Activated T-cell treated with anti-CD3 and anti-CD28 coated beads for 4 hours (primary cell): ENCODE results near the gene HMGXB3.

ENCODE experiments used
- DNase-seq: peaks from one replicate; pipeline ENCODE4 v3.0.0-alpha.2; 2020

The HMGXB3 gene, protein sequence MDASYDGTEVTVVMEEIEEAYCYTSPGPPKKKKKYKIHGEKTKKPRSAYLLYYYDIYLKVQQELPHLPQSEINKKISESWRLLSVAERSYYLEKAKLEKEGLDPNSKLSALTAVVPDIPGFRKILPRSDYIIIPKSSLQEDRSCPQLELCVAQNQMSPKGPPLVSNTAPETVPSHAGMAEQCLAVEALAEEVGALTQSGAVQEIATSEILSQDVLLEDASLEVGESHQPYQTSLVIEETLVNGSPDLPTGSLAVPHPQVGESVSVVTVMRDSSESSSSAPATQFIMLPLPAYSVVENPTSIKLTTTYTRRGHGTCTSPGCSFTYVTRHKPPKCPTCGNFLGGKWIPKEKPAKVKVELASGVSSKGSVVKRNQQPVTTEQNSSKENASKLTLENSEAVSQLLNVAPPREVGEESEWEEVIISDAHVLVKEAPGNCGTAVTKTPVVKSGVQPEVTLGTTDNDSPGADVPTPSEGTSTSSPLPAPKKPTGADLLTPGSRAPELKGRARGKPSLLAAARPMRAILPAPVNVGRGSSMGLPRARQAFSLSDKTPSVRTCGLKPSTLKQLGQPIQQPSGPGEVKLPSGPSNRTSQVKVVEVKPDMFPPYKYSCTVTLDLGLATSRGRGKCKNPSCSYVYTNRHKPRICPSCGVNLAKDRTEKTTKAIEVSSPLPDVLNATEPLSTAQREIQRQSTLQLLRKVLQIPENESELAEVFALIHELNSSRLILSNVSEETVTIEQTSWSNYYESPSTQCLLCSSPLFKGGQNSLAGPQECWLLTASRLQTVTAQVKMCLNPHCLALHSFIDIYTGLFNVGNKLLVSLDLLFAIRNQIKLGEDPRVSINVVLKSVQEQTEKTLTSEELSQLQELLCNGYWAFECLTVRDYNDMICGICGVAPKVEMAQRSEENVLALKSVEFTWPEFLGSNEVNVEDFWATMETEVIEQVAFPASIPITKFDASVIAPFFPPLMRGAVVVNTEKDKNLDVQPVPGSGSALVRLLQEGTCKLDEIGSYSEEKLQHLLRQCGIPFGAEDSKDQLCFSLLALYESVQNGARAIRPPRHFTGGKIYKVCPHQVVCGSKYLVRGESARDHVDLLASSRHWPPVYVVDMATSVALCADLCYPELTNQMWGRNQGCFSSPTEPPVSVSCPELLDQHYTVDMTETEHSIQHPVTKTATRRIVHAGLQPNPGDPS (N-terminal part only)

DNA sequence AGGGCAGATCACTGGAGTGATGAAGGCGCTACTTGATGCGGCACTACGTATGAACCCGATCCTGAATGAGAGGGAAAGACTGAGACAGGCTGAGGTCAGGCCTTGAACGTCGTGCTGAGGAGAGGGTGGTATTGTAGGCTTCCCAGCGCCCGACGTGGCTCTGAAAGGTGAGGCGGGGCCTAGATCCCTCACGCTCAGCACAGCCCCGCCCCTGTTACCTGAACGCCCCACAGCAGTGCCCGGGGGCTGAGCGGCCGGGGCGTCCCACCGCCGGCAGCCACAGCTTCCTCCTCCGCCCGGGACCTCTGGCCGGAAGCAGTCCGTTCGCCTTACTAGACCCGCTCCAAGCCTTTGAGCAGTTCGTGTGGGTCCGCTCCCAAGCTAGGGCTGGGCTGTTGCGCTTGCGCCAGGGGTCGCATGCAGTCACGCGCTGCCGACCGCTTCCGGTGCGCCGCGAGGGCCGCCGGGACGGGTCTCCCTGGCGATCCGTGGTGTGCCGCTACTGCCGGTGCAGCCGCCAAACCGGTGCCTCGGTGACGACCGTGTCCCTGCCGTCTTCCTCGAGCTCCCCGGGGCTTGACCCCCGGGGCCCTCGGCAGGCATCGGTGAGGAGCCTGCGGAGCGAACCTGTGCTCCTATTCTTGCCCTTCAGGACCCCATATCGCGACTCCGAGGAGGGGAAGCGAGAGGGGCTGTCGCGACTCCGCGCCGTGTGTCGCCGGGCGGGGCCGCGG is at the start of gene HMGXB3, which contains the start of gene TIGD6:
HMGXB3 (plus strand) TSS at position 484 of the 734 bp plus-strand sequence. CDS start 4,114 bp downstream, outside the sequence.
TIGD6 (minus strand) TSS at position 399 of the 734 bp plus-strand sequence. CDS start 4,306 bp downstream, outside the sequence.
- DNase-seq = peak; percentile 65

DNA sequence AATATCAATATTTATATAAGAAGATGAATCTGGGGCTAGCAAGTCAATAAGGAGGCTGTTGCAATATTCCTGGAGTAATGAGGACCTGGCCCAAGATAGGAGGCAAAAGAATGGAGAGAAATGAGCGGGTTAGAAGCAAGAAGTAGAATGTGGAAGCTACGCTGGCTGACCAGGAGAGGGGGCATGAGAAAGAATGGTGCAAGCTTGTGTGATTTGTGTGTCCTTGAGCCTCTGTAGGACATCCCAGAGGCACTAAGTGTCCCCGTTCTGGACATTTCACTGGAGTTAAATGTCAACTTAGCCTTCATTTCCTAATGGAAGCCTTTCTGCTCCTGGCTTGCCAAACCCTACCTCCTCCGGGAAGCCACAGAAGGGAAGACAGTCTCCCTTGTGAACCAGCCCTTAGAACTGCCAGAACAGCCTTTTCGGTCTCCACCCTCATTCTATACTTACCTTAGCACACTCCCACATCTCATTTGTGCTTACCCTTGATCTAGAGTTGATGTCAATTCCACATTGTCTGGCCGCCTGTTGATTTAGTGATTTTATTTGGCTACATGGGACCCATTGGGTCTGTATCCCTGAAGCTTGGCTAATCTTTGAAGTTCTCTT is 49.3 kb upstream of the HMGXB3 start:
- DNase-seq = no peak

DNA sequence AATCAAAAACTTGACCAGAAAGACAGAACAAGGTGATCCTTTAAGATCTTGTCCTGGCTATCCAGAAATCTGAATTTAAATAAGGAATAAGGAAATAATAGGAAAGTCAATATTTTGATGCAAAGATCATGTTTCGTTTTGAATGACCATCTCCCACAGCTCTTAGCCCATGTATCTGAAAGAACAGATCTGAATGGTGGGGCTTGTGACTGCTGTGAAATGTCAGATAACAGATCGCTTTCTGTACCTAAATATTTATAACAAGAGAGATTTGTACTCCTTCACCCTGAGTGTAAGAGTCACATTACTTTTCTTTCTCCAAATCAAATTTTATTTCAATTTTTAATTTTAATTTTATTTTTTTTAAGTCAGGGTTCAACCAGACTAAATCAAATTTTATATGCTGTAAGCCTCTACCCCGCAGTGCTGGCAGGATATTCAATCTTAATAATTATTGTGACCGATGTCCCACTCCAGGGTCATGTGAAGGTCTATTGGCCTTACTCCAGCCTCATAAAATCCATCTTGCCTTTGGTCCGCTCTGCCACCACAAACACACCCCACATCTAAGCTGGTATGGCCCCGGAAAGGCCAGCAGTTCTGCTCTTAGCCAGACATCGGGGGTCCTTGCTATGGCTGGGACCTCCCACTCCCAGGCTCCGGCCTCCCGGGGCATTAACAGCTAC is 47.0 kb upstream of the HMGXB3 start:
- DNase-seq = no peak

DNA sequence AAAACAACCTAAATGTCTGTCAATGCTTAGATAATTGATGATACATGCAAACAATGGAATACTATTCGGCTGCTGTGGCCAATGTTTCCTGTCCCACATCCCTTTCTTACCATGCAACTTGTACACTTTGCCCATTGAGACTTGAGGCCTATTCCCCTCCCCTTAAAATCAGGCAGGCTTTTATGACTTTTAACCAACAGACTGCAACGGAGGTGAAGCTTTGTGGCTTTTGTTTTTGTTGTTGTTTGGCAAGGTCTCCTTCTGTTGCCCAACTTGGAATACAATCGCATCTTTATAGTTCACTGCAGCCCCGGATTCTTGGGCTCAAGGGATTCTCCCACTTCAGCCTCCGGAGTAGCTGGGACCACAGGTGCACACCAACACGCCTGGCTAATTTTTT is 45.7 kb upstream of the HMGXB3 start:
- no peak for DNase-seq

DNA sequence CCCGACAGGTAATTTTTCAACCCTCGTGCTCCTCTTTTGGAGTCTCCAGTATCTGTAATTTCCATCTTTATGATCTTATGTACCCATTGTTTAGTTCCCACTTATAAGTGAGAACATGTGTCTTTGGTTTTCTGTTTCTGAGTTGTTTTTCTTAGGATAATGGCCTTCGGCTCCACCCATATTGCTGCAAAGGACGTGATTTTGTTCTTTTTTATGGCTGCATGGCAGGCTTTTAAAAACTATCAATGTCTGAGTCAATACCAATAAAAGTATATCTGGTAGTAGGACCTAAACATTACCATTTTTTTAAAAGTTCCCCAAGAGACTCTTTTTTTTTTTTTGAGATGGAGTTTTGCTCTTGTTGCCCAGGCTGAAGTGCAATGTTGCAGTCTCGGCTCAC is 43.9 kb upstream of the HMGXB3 start:
- DNase-seq = no peak

DNA sequence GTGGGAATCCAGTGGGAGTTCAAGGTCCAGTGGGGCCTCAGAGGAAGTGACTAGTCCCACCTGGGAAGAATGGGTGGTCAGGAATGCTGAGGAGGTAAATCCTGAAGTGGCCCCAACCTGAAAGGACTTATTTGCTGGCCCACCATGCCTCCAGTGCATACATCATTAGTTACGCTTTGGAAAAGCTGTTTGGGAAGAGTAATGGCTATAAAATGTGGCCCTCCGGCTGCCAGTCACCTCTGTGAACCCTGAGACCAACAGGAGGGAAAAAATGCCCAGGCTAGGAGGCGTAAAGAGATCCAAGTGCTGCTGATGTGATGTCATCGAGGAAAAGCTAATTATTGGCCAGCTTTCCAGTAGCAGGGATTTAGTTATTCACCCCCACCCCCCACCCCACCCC is 42.7 kb upstream of the HMGXB3 start:
- DNase-seq = no peak

DNA sequence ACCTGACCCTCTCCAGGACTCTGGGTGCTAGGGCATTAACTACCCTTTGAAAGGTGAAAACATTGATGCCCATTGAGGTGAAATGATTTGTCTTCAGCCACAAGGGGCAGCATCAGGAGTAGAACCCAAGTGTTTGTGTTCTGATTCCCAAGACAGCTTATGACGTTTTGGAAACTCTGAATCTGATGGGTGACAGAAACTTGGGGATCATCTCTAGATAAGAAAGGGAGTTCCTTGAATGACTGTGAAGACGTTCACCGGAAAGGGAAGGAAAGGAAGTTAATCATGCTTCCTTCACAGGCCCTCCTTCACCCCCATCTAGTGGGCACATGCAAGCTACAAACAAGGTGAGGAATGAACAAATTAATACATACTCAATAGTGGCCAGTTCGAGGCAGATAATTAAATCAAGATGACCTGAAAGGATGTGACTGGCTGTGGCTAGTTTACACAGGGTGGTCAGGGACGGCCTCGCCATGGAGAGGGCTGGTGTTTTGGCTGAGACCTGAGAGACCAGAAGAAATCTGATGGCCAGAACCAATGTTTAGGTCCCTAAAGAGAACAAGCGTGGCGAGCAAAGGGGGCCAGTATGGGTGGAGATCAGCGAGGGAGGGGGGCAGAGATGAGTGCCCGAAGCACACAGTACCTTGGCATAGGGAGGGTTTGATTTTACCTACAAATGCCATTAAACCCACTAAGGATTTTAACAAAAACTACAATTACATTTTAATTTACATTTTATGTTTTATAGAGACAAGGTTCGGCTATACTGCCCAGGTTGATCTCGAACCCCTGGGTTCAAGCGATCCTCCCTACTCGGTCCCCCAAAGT is 40.9 kb upstream of the HMGXB3 start:
- peak; percentile 43 for DNase-seq

DNA sequence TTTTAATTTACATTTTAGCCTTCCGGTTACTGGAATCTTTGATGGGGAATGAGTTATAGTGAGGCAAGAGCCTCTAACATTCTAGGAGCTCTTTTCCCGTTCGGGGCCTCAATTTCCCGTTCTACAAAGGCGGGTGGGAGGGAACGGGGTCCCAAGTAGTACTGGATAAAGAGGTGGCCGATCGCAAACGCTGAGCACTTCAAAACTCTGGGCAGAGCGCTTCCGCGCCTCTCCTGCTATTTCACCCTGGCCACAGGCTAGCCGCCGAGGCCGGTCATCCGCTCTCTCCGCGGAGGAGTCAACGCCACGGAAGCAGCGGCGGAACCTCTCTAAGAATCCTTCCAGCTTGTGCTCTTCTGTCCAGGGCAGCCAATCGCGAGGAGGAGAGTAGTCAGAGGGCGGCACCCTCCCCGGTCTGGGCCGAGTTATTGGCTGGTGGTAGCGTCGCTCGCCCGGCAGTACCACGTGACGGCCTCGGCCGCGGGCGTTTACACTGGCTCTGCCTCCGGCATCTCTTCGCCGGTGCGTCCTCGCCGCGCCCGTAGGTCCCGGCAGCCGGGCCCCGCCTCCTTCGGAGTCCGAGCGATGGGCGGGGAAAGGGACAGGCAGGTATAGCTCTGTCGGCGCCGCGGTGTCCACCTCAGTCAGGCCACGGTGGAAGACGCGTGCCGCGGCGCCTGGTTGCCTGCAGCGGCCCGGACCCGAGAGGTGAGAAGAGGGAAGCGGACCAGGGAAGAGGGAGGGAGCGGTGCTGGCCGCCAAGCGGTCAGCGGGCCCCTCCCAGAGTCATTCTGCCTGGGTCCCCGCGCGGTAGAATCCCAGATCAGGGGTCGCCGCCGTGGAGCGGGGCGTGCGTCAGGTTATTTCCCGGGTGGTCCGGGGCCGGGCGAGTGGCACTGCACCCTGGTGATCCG is 40.0 kb upstream of the HMGXB3 start, which contains the start of gene SLC26A2:
SLC26A2 (plus strand) TSS at position 487 of the 914 bp plus-strand sequence. CDS start 16,895 bp downstream, outside the sequence.
- DNase-seq = peak; percentile 88

DNA sequence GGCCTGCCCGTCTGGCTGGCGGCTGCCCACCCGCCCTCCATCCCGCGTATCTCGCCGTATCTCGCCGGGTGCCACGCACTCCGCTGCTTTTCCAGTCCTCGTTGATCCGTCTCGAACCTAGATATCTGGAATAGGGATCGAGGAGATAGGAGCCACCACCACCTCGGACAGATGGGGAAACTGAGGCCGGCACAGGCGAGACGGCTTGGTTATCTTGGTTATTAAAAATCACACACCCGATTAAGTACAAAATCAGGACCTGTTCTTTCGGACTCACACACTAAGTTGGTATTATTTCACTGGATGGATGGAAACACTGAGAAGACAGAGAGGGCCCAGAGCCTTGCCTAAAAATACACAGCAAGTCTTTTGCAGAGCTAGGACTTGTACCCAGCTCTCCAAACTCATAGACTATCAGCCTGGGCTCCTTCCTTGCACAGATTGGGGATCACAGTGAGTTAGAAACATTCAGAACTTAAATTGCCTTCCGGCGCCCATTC is 39.3 kb upstream of the HMGXB3 start:
- no peak for DNase-seq

DNA sequence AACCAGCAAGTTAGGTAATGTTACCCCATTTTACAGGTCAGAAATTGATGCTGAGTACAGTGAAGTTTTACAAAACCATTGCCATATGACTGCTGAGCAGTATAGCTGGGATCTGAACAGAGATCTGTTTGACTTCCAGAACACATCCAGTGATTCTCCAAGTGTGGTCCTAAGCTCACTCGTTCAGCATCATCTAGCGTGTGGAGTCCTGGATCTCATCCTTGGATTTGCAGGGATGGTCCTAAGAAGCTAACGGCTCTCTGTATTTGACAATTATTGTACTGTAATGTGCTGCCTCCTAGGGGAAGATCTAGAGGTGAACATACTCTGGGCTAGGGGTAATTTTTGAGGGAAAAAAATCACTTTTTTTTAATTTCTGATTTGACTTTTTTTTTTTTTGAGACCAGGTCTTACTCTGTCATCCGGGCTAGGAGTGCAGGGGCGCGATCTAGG is 38.6 kb upstream of the HMGXB3 start:
- no peak for DNase-seq

DNA sequence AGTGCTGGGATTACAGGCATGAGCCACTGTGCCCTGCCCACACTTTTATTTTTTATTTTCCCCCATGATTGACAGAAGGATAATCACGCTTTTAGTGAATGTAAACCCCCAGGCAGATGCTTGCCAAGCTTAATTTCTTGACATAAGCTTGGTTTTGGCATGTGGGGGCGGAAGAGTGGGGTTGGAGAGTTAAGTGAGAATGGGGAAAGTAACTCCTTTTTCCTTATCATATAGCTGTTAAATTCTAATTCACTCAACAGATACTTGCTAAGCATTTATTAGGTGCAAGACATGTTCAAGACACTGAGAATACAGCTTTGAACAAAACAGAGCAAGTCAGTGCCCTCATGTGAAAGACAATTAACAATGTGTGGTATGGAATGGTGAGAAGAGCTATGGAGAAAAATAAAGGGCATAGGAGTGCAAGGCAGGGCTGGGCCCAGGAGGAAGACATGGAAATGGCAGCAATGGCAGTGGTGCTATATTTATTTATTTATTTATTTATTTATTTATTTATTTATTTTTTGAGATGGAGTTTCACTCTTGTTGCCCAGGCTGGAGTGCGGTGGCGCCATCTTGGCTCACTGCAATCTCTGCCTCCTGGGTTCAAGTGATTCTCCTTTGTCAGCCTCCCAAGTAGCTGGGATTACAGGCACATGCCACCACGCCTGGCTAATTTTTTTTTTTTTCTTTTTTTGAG is 37.8 kb upstream of the HMGXB3 start:
- no peak for DNase-seq

DNA sequence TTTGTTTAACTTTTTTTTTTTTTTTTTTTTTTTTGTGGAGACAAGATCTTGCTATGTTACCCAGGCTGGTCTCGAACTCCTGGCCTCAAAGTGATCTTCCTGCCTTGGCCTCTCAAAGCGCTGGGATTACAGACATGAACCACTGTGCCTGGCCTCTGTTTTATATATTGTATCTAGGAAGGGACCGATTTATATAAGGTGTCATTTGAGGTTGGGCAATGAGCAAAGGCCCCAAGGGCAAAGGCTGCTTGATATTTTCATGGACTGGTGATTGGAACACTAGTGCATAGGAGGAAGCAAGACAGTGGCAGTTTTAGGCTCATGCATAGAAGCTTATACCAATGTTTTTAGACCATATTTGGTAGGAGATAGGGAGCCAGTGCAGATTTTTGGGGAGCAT is 36.8 kb upstream of the HMGXB3 start:
- DNase-seq = no peak

DNA sequence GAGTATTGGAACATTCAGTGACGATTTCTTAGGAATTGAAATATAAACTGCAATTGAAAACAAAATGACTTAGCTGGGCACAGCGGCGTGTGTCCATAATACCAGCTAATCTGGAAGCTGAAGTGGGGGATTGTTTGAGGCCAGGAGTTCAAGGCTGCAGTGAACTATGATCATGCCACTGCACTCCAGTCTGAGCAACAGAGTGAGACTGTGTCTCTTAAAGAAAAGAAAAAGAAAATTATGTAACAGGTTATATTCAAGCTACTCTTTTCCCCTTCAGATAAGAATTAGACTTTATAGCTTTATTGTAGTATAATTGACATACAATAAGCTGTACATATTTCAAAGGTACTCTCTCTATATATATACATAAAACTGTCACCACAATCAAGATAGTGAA is 33.6 kb upstream of the HMGXB3 start:
- DNase-seq = no peak

DNA sequence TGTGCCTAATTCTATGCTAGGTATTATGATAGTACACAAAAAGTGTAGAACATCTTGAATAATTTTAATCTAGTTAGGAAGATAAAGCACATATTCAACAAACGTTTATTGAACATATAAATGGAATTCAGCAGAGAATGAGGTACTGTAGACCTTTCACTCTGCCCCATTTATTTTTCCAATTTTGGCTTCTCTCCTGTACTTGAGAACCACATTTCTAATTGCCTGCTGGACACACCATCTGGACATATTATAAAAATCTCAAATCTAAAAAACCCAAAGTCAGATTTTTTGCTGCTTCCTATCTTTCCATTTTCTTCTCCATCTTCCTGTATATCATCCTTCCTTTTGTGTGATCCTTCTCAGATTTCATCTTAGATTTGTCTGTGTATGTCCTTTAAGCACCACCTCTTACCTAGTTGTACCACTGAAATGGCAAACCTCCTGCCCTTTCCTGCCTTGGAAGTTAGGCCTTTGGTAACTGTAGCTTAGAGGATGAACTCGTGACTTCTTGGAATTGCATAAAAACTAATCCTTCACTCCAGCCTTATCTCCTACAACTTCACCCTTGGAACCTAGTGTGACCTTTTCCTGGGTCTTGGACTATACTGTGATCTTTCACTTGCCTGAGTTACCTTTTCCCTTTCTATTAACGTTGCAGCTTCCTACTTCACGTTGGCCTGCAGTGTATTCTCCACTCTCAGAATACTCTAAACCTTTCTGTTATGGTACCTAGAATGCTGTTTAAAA is 31.2 kb upstream of the HMGXB3 start:
- no peak for DNase-seq

DNA sequence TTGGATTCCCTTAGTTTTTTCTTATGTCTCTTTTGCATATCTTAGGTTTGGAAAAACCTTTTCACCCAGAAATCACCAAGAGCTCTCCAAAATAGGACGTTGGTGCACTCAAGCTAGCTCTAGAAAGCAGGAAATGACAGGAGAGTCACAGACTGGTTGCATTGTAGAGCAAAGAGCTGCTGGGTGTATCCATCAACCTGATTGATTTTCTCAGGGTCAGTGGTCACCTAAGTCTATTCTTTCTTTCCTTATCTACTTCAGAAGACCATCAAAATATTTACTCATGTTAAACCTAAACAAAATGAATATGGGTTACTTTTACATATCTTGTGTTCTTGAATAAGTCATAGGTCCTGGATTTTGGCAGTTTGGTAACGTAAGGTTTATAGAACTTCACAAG is 25.1 kb upstream of the HMGXB3 start:
- no peak for DNase-seq

DNA sequence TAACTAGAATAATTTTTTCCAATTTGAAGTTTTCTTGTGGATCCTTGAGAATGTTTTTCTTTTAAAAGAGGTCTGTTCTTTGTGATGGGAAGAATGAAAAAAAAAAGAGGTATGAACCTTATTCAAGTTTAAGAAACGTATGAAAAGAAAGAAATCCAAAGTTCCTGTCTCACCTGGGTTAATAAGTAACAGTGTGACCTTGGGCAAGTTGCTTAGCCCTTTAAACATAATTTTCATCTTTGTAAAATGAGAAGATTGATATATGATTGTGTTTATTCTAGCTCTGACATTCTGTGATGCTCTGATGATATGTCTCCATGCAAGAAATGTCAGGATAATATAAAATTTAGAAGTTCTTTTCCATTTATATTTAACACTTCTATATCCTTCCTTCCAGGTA is 20.6 kb upstream of the HMGXB3 start:
- no peak for DNase-seq

DNA sequence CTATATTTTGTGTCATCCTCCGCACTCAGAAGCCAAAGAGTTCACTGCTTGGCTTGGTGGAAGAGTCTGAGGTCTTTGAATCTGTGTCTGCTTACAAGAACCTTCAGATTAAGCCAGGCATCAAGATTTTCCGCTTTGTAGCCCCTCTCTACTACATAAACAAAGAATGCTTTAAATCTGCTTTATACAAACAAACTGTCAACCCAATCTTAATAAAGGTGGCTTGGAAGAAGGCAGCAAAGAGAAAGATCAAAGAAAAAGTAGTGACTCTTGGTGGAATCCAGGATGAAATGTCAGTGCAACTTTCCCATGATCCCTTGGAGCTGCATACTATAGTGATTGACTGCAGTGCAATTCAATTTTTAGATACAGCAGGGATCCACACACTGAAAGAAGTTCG is 19.3 kb upstream of the HMGXB3 start:
- DNase-seq = no peak
